GM12872 (cell line): Measurements from ENCODE around the gene OPN4.

Source experiments
- CTCF ChIP-seq: IDR thresholded peaks from 3 replicates; pipeline ENCODE4 v1.5.1; 2011; ENCODE audit warnings: low read depth, mild to moderate bottlenecking, low read length, moderate library complexity; ENCODE audit not compliant: insufficient read depth

OPN4 gene

GRCh38 chr10:86671419-86671818, 17.1 kb downstream of the OPN4 start:
- TF ChIP-seq CTCF, result no peak

- no peak for TF ChIP-seq CTCF
Measured at GRCh38 chr10:86671985-86672710, 17.8 kb downstream of the OPN4 start.

- no peak for TF ChIP-seq CTCF
Measured at GRCh38 chr10:86673216-86673826, 19.0 kb downstream of the OPN4 start.

GRCh38 chr10:86673827-86674581, 19.7 kb downstream of the OPN4 start:
- no peak for TF ChIP-seq CTCF

GRCh38 chr10:86674912-86675311, 20.6 kb downstream of the OPN4 start:
- TF ChIP-seq CTCF, result no peak

GRCh38 chr10:86677374-86677773, 23.0 kb downstream of the OPN4 start:
- no peak for TF ChIP-seq CTCF

- TF ChIP-seq CTCF, result no peak
Measured at GRCh38 chr10:86678999-86679792, 24.8 kb downstream of the OPN4 start.
